ENCODE results near the gene RBBP5. TPM values are rescaled to one million over a fixed set of nuclear protein-coding genes. Genes with fewer than 3 reads are reported as not detected.

Gene RBBP5
- total RNA-seq, 1 donor from 2014 or later: 18.7 TPM

- no peak within 1 kb of the TSS for H3K27ac ChIP-seq (ENCODE audit: low read depth, low read length)
- no peak within 1 kb of the TSS for H3K4me3 ChIP-seq (ENCODE audit: insufficient read depth, low read depth, low read length)
- peak within 1 kb of the TSS; percentile 33 for H3K4me2 ChIP-seq (ENCODE audit: low read length)
Measured at GRCh38 chr1:205042911-205043806, 78.6 kb downstream of the RBBP5 start, which contains the start of gene CNTN2. Gene CNTN2, plus strand, starts transcription at chr1:205043212. Its CDS starts 9,974 bp downstream, at chr1:205053186.

GRCh38 chr1:205041998-205042910 lies 79.5 kb downstream of the RBBP5 start:
- Histone ChIP-seq H3K4me2 (ENCODE audit: low read length) (no peak overlapping the region), H3K9ac (ENCODE audit: low read length) (no peak overlapping the region), H3K36me3 (ENCODE audit: insufficient read depth, low read length) (no peaks in the 10 kb centered on the region), H3K4me3 (ENCODE audit: insufficient read depth, low read depth, low read length) (no peak overlapping the region), H3K27me3 (ENCODE audit: insufficient read depth, low read length) (peaks cover 73% of the 10 kb centered on the region), H3K9me3 (ENCODE audit: insufficient read depth, low read depth, low read length) (no peaks in the 10 kb centered on the region), H3K4me1 (ENCODE audit: insufficient read depth, low read length) (no peaks in the 10 kb centered on the region), H3K79me2 (ENCODE audit: insufficient read depth, low read length) (no peaks in the 10 kb centered on the region), H4K20me1 (ENCODE audit: insufficient read depth, low read length) (peaks cover 6% of the 10 kb centered on the region), H2AFZ (ENCODE audit: low read depth, low read length) (no peak overlapping the region), H3K27ac (ENCODE audit: low read depth, low read length) (no peak overlapping the region)
- FAIRE-seq (no peak), DNase-seq (ENCODE audit: low read depth) (no peak)
- no peak overlapping the region for H3K27ac Mint-ChIP-seq (ENCODE audit: unreplicated experiment)
- H3K27me3 Mint-ChIP-seq (ENCODE audit: low read depth, unreplicated experiment): peaks cover 85% of the 10 kb centered on the region
- no peaks in the 10 kb centered on the region for H3K4me1 Mint-ChIP-seq (ENCODE audit: low read depth, unreplicated experiment)
- H3K9me3 Mint-ChIP-seq (ENCODE audit: unreplicated experiment): peaks cover 2% of the 10 kb centered on the region
- H3K36me3 Mint-ChIP-seq (ENCODE audit: low read depth, unreplicated experiment): no peaks in the 10 kb centered on the region
- TF ChIP-seq CTCF (IDR thresholded peaks at IDR 0.05; ENCODE audit: insufficient read depth, low read depth, low read length) (no peak), EZH2 (IDR thresholded peaks at IDR 0.05; ENCODE audit: insufficient read depth, low read length) (no peak)
- H3K4me3 Mint-ChIP-seq (ENCODE audit: unreplicated experiment): no peak overlapping the region

More at GRCh38 chr1:205042911-205043806, 78.6 kb downstream of the RBBP5 start, which contains the start of gene CNTN2:
- H3K27ac Mint-ChIP-seq (ENCODE audit: unreplicated experiment): no peak within 1 kb of the TSS
- no peaks in the 10 kb centered on the region for H3K36me3 Mint-ChIP-seq (ENCODE audit: low read depth, unreplicated experiment)
- FAIRE-seq: no peak
- Histone ChIP-seq H3K79me2 (ENCODE audit: insufficient read depth, low read length) (no peaks in the 10 kb centered on the region), H3K9ac (ENCODE audit: low read length) (no peak within 1 kb of the TSS), H3K9me3 (ENCODE audit: insufficient read depth, low read depth, low read length) (no peaks in the 10 kb centered on the region), H3K36me3 (ENCODE audit: insufficient read depth, low read length) (no peaks in the 10 kb centered on the region), H3K4me1 (ENCODE audit: insufficient read depth, low read length) (no peaks in the 10 kb centered on the region), H2AFZ (ENCODE audit: low read depth, low read length) (no peak within 1 kb of the TSS), H4K20me1 (ENCODE audit: insufficient read depth, low read length) (peaks cover 6% of the 10 kb centered on the region), H3K27me3 (ENCODE audit: insufficient read depth, low read length) (peaks cover 77% of the 10 kb centered on the region)
- peaks cover 2% of the 10 kb centered on the region for H3K9me3 Mint-ChIP-seq (ENCODE audit: unreplicated experiment)
- peaks cover 86% of the 10 kb centered on the region for H3K27me3 Mint-ChIP-seq (ENCODE audit: low read depth, unreplicated experiment)
- no peak for DNase-seq (ENCODE audit: low read depth)
- no peaks in the 10 kb centered on the region for H3K4me1 Mint-ChIP-seq (ENCODE audit: low read depth, unreplicated experiment)
- no peak within 1 kb of the TSS for H3K4me3 Mint-ChIP-seq (ENCODE audit: unreplicated experiment)
- no peak for TF ChIP-seq CTCF (IDR thresholded peaks at IDR 0.05; ENCODE audit: insufficient read depth, low read depth, low read length)
- TF ChIP-seq EZH2 (IDR thresholded peaks at IDR 0.05; ENCODE audit: insufficient read depth, low read length): peak; percentile 83

Measured in astrocyte (in vitro differentiated cells and primary cell).